Nephron (organoid): ENCODE data around the gene CBX5.

Experiments used
- H3K27ac Mint-ChIP-seq, 3 experiments: 2 replicates each; pipeline ENCODE4 v1.8.0; 2020; ENCODE audit warnings: mixed read lengths in 3 of 3, mild to moderate bottlenecking in 2 of 3, moderate library complexity in 1 of 3
- H3K27me3 Mint-ChIP-seq: 2 replicates; pipeline ENCODE4 v1.8.0; 2021; ENCODE audit warnings: low read depth, mild to moderate bottlenecking, moderate library complexity, mixed read lengths
- H3K36me3 Mint-ChIP-seq: 2 replicates; pipeline ENCODE4 v1.8.0; 2020; ENCODE audit warnings: low read depth, mixed read lengths
- H3K4me1 Mint-ChIP-seq: 2 replicates; pipeline ENCODE4 v1.8.0; 2020; ENCODE audit warnings: mixed read lengths
- H3K4me3 Mint-ChIP-seq, 3 experiments: 2 replicates each; pipeline ENCODE4 v1.8.0; 2020; ENCODE audit warnings: mild to moderate bottlenecking in 3 of 3, mixed read lengths in 3 of 3, moderate library complexity in 2 of 3
- H3K9me3 Mint-ChIP-seq: 2 replicates; pipeline ENCODE4 v1.8.0; 2020; ENCODE audit warnings: mixed read lengths
- TF ChIP-seq, protein P1 (sequence below), 3 experiments: fragments of 200-600 bp; sonication (generic); IDR thresholded peaks; one replicate each; pipeline ENCODE4 v1.5.0; 2021; ENCODE audit warnings: antibody characterized with exemption in 3 of 3; ENCODE audit not compliant: unreplicated experiment in 3 of 3

The CBX5 gene

DNA sequence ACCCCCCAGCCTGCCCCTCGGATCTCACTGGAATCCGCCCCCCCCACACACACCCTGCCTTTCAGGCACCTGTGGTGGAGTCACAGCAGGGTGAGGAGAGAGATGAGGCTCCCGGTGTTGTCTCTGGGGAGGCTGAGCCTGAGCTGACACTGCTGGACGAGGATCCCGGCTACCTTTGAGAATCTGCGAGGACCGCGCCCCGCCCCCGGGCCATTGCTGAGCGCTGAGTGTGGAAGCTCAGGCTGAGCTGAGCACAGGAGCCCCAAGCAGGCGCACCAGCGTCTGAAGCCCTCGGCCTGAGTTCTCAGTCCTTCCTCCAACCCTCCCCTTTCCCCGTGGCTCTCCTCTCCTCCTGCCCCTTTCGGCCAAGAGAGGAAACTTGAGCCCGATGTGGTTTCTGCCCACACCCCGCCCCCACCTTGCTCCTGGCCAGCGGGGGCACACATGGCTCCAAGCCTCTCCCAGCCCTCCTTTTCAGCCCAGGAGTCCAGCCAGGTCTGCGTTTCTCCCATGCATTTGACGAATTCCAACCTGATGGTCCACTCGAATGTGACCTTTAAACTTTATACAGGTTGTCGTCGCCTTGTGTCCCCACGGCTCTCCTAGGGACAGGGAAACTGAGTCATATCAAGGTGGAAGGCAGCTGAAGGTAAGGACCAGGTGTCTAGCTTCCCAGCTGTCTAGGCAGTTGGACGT is 21.0 kb upstream of the CBX5 start, which contains the start of gene NFE2:
Gene NFE2, minus strand, starts transcription at position 284 of the 696 bp plus-strand sequence. CDS start 5,767 bp downstream, outside the sequence.
- TF ChIP-seq, protein P1, sequence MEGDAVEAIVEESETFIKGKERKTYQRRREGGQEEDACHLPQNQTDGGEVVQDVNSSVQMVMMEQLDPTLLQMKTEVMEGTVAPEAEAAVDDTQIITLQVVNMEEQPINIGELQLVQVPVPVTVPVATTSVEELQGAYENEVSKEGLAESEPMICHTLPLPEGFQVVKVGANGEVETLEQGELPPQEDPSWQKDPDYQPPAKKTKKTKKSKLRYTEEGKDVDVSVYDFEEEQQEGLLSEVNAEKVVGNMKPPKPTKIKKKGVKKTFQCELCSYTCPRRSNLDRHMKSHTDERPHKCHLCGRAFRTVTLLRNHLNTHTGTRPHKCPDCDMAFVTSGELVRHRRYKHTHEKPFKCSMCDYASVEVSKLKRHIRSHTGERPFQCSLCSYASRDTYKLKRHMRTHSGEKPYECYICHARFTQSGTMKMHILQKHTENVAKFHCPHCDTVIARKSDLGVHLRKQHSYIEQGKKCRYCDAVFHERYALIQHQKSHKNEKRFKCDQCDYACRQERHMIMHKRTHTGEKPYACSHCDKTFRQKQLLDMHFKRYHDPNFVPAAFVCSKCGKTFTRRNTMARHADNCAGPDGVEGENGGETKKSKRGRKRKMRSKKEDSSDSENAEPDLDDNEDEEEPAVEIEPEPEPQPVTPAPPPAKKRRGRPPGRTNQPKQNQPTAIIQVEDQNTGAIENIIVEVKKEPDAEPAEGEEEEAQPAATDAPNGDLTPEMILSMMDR (IDR thresholded peaks at IDR 0.05; ENCODE audit: unreplicated experiment in 3 of 3): no peak
- H3K4me3 Mint-ChIP-seq: peak within 1 kb of the TSS; percentile 31 to 72 (median 65)
- peaks cover 15% of the 10 kb centered on the region for H3K4me1 Mint-ChIP-seq
- H3K9me3 Mint-ChIP-seq: no peaks in the 10 kb centered on the region
- peak within 1 kb of the TSS in 2 of 3 experiments; percentile 46 to 59 for H3K27ac Mint-ChIP-seq
- peaks cover 11% of the 10 kb centered on the region for H3K27me3 Mint-ChIP-seq
- H3K36me3 Mint-ChIP-seq: no peaks in the 10 kb centered on the region

- Mint-ChIP-seq H3K27ac (peak overlapping the region in 1 of 3 experiments; percentile 59), H3K36me3 (no peaks in the 10 kb centered on the region), H3K9me3 (no peaks in the 10 kb centered on the region), H3K4me3 (peak overlapping the region; percentile 31 to 72 (median 65)), H3K27me3 (peaks cover 11% of the 10 kb centered on the region), H3K4me1 (peaks cover 15% of the 10 kb centered on the region)
- TF ChIP-seq, protein P1 (IDR thresholded peaks at IDR 0.05; ENCODE audit: unreplicated experiment in 3 of 3): no peak
Observed at GRCh38 chr12:54300225-54300731, 20.4 kb upstream of the CBX5 start.

GRCh38 chr12:54299515-54300224 is 19.7 kb upstream of the CBX5 start:
- TF ChIP-seq, protein P1 (IDR thresholded peaks at IDR 0.05; ENCODE audit: unreplicated experiment in 3 of 3): no peak
- H3K9me3 Mint-ChIP-seq: no peaks in the 10 kb centered on the region
- H3K27ac Mint-ChIP-seq: peak overlapping the region in 1 of 3 experiments; percentile 8
- peak overlapping the region; percentile 10 to 72 (median 31) for H3K4me3 Mint-ChIP-seq
- H3K27me3 Mint-ChIP-seq: peaks cover 11% of the 10 kb centered on the region
- H3K36me3 Mint-ChIP-seq: no peaks in the 10 kb centered on the region
- H3K4me1 Mint-ChIP-seq: peaks cover 15% of the 10 kb centered on the region

DNA sequence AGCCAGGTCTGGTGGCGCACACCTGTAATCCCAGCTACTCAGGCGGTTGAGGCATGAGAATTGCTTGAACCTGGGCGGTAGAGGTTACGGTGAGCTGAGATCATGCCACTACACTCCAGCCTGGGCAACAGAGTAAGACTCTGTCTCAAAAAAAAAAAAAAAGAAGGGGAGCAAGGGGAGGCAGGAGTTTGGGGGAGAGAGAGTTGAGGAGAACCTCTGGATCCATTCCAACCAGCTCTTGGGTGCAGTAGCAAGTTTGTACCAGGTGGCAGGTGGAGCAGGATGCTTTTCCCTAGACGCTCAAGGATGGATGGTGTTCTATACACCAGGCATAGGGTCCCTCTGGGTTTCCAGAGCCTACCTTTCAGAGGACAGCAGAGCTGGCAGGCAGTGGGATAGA is 19.0 kb upstream of the CBX5 start:
- Mint-ChIP-seq H3K27me3 (peaks cover 11% of the 10 kb centered on the region), H3K36me3 (no peaks in the 10 kb centered on the region), H3K4me3 (peak overlapping the region in 2 of 3 experiments; percentile 16 to 56), H3K27ac (no peak overlapping the region), H3K9me3 (no peaks in the 10 kb centered on the region), H3K4me1 (peaks cover 15% of the 10 kb centered on the region)
- TF ChIP-seq, protein P1 (IDR thresholded peaks at IDR 0.05; ENCODE audit: unreplicated experiment in 3 of 3): no peak

- no peak overlapping the region for H3K4me3 Mint-ChIP-seq
- peaks cover 15% of the 10 kb centered on the region for H3K4me1 Mint-ChIP-seq
- H3K36me3 Mint-ChIP-seq: no peaks in the 10 kb centered on the region
- H3K27ac Mint-ChIP-seq: no peak overlapping the region
- TF ChIP-seq, protein P1 (IDR thresholded peaks at IDR 0.05; ENCODE audit: unreplicated experiment in 3 of 3): no peak
- no peaks in the 10 kb centered on the region for H3K9me3 Mint-ChIP-seq
- H3K27me3 Mint-ChIP-seq: peaks cover 6% of the 10 kb centered on the region
Observed at GRCh38 chr12:54296393-54297099, 16.6 kb upstream of the CBX5 start.
